Measurements from ENCODE around the gene EPHB3. TPM values are rescaled to one million over a fixed set of nuclear protein-coding genes. Genes with fewer than 3 reads are reported as not detected.
A peak's percentile ranks its signal among the peaks of the same experiment; 100 is the strongest.

Gene EPHB3
- total and polyA plus RNA-seq, 2 of the 4 experiments (the other 2 are of a cell fraction), result 0.72 to 2.9 TPM

DNA sequence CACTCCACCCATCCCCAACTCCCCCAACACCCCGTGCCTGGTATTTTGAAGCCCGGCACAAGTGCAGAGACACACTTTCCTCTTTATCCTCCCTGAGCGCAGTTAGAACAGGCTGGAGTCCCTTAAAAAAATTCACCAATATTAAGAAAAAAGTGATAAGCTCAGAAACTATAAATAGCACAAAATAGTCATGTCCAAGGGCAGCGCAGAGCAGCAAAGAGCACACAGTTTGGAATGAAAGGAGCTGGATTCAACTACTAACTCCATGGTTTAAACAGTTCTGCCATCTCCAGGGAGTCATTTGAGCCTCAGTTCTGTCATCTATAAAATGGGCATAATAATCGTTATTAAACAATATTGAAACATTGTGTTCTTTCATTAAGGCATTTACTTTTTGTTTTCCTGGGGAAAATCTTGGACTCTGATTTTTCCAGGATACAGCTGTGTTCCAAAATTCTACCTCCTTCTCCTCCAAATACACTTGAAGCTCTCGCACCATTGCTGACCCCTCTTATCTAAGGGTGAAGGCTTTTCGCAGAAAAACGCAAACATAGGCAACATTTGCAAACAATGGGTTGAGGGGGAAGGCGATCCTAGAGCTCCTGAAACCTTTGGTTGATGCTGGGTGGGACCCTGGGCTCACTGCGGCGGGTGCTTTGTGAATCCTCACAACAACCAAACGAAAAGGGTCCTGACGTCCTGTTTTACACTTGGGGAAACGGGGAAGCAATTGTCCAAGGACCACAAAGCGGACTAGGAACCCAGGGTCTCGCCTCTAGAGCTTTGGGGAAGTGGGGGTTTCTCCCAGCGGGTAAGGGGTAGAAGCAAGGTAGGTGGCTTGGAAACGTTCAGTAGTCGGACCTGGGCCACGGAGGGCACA lies 41.8 kb downstream of the EPHB3 start:
- no CpG with 5 or more reads among the region's 20 CpGs for WGBS, 2 experiments (ENCODE audit: extremely low coverage in 2 of 2, insufficient read length in 1 of 2)
- peaks cover 64% of the 10 kb centered on the region for H3K27me3 ChIP-seq (ENCODE audit: control insufficient read depth, insufficient read depth, low read length)
- H3K4ac ChIP-seq (ENCODE audit: low read depth, low read length), result no peak overlapping the region
- no peak overlapping the region for H3K9ac ChIP-seq (ENCODE audit: low read depth, low read length)
- H4K8ac ChIP-seq (ENCODE audit: low read depth in 2 of 2, low read length in 2 of 2), result no peak overlapping the region
- no peak overlapping the region for H3K4me3 ChIP-seq (ENCODE audit: insufficient read depth, low read depth, low read length)
- no peak overlapping the region for H2BK20ac ChIP-seq (ENCODE audit: low read depth, low read length)
- H3K9me1 ChIP-seq (ENCODE audit: insufficient read depth, low read length), result peaks cover 2% of the 10 kb centered on the region; the same call in 1 of the 2 replicates
- H4K20me1 ChIP-seq (ENCODE audit: insufficient read depth, low read length), result no peaks in the 10 kb centered on the region
- H3K4me1 ChIP-seq (ENCODE audit: control insufficient read depth, insufficient read depth, low read length), result no peaks in the 10 kb centered on the region; the same call in 1 of the 2 replicates
- H3K56ac ChIP-seq (ENCODE audit: extremely low read depth, insufficient read depth, low read length), result no peak overlapping the region
- H2AK9ac ChIP-seq (replicated peaks; ENCODE audit: low read depth, low read length, poor library complexity), result no peak overlapping the region
- no peak overlapping the region for H3K27ac ChIP-seq (ENCODE audit: insufficient read depth, low read length)
- peaks cover 3% of the 10 kb centered on the region; the same call in 1 of the 2 replicates for H3K9me3 ChIP-seq (ENCODE audit: control insufficient read depth, insufficient read depth, low read length)
- no peak overlapping the region for H3K4me2 ChIP-seq (ENCODE audit: low read depth, low read length)
- H4K5ac ChIP-seq (ENCODE audit: low read depth, low read length), result no peak overlapping the region
- no peaks in the 10 kb centered on the region for H3K36me3 ChIP-seq (ENCODE audit: control insufficient read depth, insufficient read depth, low read length)
- H4K91ac ChIP-seq (ENCODE audit: insufficient read depth, low read depth, low read length), result no peak overlapping the region
- DNase-seq, result no peak
- H3K79me1 ChIP-seq (ENCODE audit: low read depth in 1 of 2, low read length in 2 of 2), result no peaks in the 10 kb centered on the region
- H2AK5ac ChIP-seq (ENCODE audit: low read depth, low read length), result no peak overlapping the region
- intact Hi-C loops (cut with micrococcal nuclease) (loop anchor here (1.0 kb wide), 1 partner anchor 33 kb away; no protein-coding TSS in a partner anchor), in situ Hi-C loops (cut with MboI; ENCODE audit: low sequenced_read_pairs) (no loop called here), dilution Hi-C loops (cut with HindIII; ENCODE audit: low sequenced_read_pairs, unreplicated experiment) (no loop called here)
- no peak overlapping the region for H2BK120ac ChIP-seq (ENCODE audit: low read depth, low read length)
- ATAC-seq (ENCODE audit: low read depth), result no peak
- no peak overlapping the region for H3K18ac ChIP-seq (ENCODE audit: low read depth, low read length)
- H2AFZ ChIP-seq (replicated peaks; ENCODE audit: low read length, poor library complexity), result peak overlapping the region; percentile 32
- POLR2A ChIA-PET (ENCODE audit: unreplicated experiment), result interaction anchor here (0.6 kb wide), 1 partner anchor 111 kb away, joined by 3 read pairs; no protein-coding TSS in a partner anchor
- H2BK15ac ChIP-seq (ENCODE audit: low read depth, low read length), result no peak overlapping the region
- H3K14ac ChIP-seq (replicated peaks; ENCODE audit: low read depth, low read length), result no peak overlapping the region
- no peak overlapping the region for H2BK5ac ChIP-seq (ENCODE audit: low read depth, low read length, poor library complexity, severe bottlenecking)
- no peak overlapping the region for H3K23ac ChIP-seq (ENCODE audit: low read depth, low read length)
- CTCF ChIA-PET, result no interaction called here
- BruUV-seq (replicated peaks), result no TSS peak
- TF ChIP-seq, protein P1, sequence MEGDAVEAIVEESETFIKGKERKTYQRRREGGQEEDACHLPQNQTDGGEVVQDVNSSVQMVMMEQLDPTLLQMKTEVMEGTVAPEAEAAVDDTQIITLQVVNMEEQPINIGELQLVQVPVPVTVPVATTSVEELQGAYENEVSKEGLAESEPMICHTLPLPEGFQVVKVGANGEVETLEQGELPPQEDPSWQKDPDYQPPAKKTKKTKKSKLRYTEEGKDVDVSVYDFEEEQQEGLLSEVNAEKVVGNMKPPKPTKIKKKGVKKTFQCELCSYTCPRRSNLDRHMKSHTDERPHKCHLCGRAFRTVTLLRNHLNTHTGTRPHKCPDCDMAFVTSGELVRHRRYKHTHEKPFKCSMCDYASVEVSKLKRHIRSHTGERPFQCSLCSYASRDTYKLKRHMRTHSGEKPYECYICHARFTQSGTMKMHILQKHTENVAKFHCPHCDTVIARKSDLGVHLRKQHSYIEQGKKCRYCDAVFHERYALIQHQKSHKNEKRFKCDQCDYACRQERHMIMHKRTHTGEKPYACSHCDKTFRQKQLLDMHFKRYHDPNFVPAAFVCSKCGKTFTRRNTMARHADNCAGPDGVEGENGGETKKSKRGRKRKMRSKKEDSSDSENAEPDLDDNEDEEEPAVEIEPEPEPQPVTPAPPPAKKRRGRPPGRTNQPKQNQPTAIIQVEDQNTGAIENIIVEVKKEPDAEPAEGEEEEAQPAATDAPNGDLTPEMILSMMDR (conservative IDR thresholded peaks at IDR 0.05; ENCODE audit: low read depth, low read length), result no peak
- TF ChIP-seq FOS (IDR thresholded peaks at IDR 0.05; ENCODE audit: low read depth, low read length) (no peak), CEBPB (IDR thresholded peaks at IDR 0.05; ENCODE audit: low read depth, low read length) (no peak), NFE2L2 (IDR thresholded peaks at IDR 0.05; ENCODE audit: low read depth, low read length) (no peak), MAFK (IDR thresholded peaks at IDR 0.05; ENCODE audit: low read depth, low read length) (no peak), RCOR1 (IDR thresholded peaks at IDR 0.05; ENCODE audit: insufficient replicate concordance, low read length) (no peak), RAD21 (IDR thresholded peaks at IDR 0.05; ENCODE audit: low read length) (no peak), POLR2A (IDR thresholded peaks at IDR 0.05; ENCODE audit: low read depth, low read length) (no peak), BHLHE40 (IDR thresholded peaks at IDR 0.05; ENCODE audit: low read depth, low read length) (no peak), RFX5 (IDR thresholded peaks at IDR 0.05; ENCODE audit: low read depth, low read length) (no peak), MAZ (IDR thresholded peaks at IDR 0.05; ENCODE audit: borderline replicate concordance, low read depth, low read length) (no peak), SMC3 (IDR thresholded peaks at IDR 0.05; ENCODE audit: low read depth, low read length) (no peak), CHD1 (IDR thresholded peaks at IDR 0.05; ENCODE audit: low read depth, low read length) (no peak)
- TF ChIP-seq, protein P2, sequence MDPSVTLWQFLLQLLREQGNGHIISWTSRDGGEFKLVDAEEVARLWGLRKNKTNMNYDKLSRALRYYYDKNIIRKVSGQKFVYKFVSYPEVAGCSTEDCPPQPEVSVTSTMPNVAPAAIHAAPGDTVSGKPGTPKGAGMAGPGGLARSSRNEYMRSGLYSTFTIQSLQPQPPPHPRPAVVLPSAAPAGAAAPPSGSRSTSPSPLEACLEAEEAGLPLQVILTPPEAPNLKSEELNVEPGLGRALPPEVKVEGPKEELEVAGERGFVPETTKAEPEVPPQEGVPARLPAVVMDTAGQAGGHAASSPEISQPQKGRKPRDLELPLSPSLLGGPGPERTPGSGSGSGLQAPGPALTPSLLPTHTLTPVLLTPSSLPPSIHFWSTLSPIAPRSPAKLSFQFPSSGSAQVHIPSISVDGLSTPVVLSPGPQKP (IDR thresholded peaks at IDR 0.05; ENCODE audit: borderline replicate concordance, low read depth, low read length), result no peak
- TF ChIP-seq, protein P3, sequence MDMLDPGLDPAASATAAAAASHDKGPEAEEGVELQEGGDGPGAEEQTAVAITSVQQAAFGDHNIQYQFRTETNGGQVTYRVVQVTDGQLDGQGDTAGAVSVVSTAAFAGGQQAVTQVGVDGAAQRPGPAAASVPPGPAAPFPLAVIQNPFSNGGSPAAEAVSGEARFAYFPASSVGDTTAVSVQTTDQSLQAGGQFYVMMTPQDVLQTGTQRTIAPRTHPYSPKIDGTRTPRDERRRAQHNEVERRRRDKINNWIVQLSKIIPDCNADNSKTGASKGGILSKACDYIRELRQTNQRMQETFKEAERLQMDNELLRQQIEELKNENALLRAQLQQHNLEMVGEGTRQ (IDR thresholded peaks at IDR 0.05; ENCODE audit: low read depth, low read length), result no peak
